GM23338 (cell line): Measurements from ENCODE around the gene CAMK1.

Source experiments
- CREB1 ChIP-seq: fragments of 250-450 bp; sonication (Bioruptor Pico); IDR thresholded peaks from 2 replicates; pipeline ENCODE4 v1.5.0; 2020; ENCODE audit warnings: low read depth, mild to moderate bottlenecking, moderate library complexity
- CTCF ChIP-seq, 2 experiments: fragments of 200-600 bp in 1 of 2; sonication (generic) in 1 of 2; conservative IDR thresholded peaks; 2 replicates each; pipeline versions ENCODE4 v1.5.1 to v1.6.1; 2016 to 2017; ENCODE audit warnings: antibody characterized with exemption in 2 of 2, low read depth in 2 of 2, mild to moderate bottlenecking in 2 of 2, moderate library complexity in 1 of 2
- EZH2 ChIP-seq: fragments of 200-600 bp; sonication (generic); IDR thresholded peaks from one replicate; pipeline ENCODE4 v1.8.0; 2017; ENCODE audit warnings: antibody characterized with exemption, mild to moderate bottlenecking, low read depth; ENCODE audit not compliant: unreplicated experiment
- EZH2phosphoT487 ChIP-seq: fragments of 200-600 bp; sonication (generic); IDR thresholded peaks from one replicate; pipeline ENCODE4 v1.8.1; 2018; ENCODE audit warnings: antibody characterized with exemption; ENCODE audit not compliant: unreplicated experiment
- POLR2AphosphoS5 ChIP-seq: IDR thresholded peaks from 2 replicates; pipeline ENCODE4 v1.6.1; 2016; ENCODE audit warnings: antibody characterized with exemption, low read depth
- REST ChIP-seq: IDR thresholded peaks from one replicate; pipeline ENCODE4 v1.6.1; 2018; ENCODE audit warnings: antibody characterized with exemption; ENCODE audit not compliant: unreplicated experiment

GRCh38 chr3:9784965-9785364 is 15.2 kb upstream of the CAMK1 start:
- no peak for TF ChIP-seq EZH2
- TF ChIP-seq CTCF (conservative IDR thresholded peaks at IDR 0.05; ENCODE audit: low read depth in 2 of 2): no peak
- no peak for TF ChIP-seq CREB1
- no peak for TF ChIP-seq POLR2AphosphoS5
- TF ChIP-seq EZH2phosphoT487: no peak
- TF ChIP-seq REST: no peak
